ENCODE results near the gene RAB14. TPM values are rescaled to one million over a fixed set of nuclear protein-coding genes. Genes with fewer than 3 reads are reported as not detected.

RAB14 gene
- total RNA-seq, 1 donor = 30.0 TPM

GRCh38 chr9:121237916-121238315 is 36.2 kb upstream of the RAB14 start:
- Histone ChIP-seq H3K4me2 (ENCODE audit: insufficient read depth, low read length) (no peak overlapping the region), H3K79me2 (ENCODE audit: insufficient read depth, low read length) (no peaks in the 10 kb centered on the region), H3K27ac (ENCODE audit: low read depth, low read length) (no peak overlapping the region), H3K27me3 (ENCODE audit: insufficient read depth, low read length) (no peaks in the 10 kb centered on the region), H3K4me3 (ENCODE audit: insufficient read depth, low read length) (no peak overlapping the region), H4K20me1 (ENCODE audit: insufficient read depth, low read length) (no peaks in the 10 kb centered on the region), H2AFZ (ENCODE audit: low read length) (no peak overlapping the region), H3K4me1 (ENCODE audit: insufficient read depth, low read length) (peaks cover 21% of the 10 kb centered on the region), H3K9me3 (ENCODE audit: low read depth, low read length) (no peaks in the 10 kb centered on the region), H3K36me3 (ENCODE audit: insufficient read depth, low read length) (no peaks in the 10 kb centered on the region)
- TF ChIP-seq CTCF (IDR thresholded peaks at IDR 0.05; ENCODE audit: extremely low read depth, low read depth, low read length) = no peak
- DNase-seq (ENCODE audit: insufficient read length, low spot score, missing footprints) = no peak

GRCh38 chr9:121235512-121235911 is 33.8 kb upstream of the RAB14 start:
- no peaks in the 10 kb centered on the region for H3K79me2 ChIP-seq (ENCODE audit: insufficient read depth, low read length)
- H3K27me3 ChIP-seq (ENCODE audit: insufficient read depth, low read length) = no peaks in the 10 kb centered on the region
- no peaks in the 10 kb centered on the region for H4K20me1 ChIP-seq (ENCODE audit: insufficient read depth, low read length)
- TF ChIP-seq CTCF (IDR thresholded peaks at IDR 0.05; ENCODE audit: extremely low read depth, low read depth, low read length) = no peak
- no peaks in the 10 kb centered on the region for H3K9me3 ChIP-seq (ENCODE audit: low read depth, low read length)
- H3K36me3 ChIP-seq (ENCODE audit: insufficient read depth, low read length) = no peaks in the 10 kb centered on the region
- no peak overlapping the region for H3K4me2 ChIP-seq (ENCODE audit: insufficient read depth, low read length)
- no peak for DNase-seq (ENCODE audit: insufficient read length, low spot score, missing footprints)
- no peak overlapping the region for H3K4me3 ChIP-seq (ENCODE audit: insufficient read depth, low read length)
- peaks cover 8% of the 10 kb centered on the region for H3K4me1 ChIP-seq (ENCODE audit: insufficient read depth, low read length)
- H3K27ac ChIP-seq (ENCODE audit: low read depth, low read length) = no peak overlapping the region
- no peak overlapping the region for H2AFZ ChIP-seq (ENCODE audit: low read length)

GRCh38 chr9:121234832-121235161 is 33.1 kb upstream of the RAB14 start:
- no peaks in the 10 kb centered on the region for H3K27me3 ChIP-seq (ENCODE audit: insufficient read depth, low read length)
- H3K36me3 ChIP-seq (ENCODE audit: insufficient read depth, low read length) = no peaks in the 10 kb centered on the region
- H3K4me2 ChIP-seq (ENCODE audit: insufficient read depth, low read length) = no peak overlapping the region
- no peaks in the 10 kb centered on the region for H3K9me3 ChIP-seq (ENCODE audit: low read depth, low read length)
- no peak for DNase-seq (ENCODE audit: insufficient read length, low spot score, missing footprints)
- no peak overlapping the region for H2AFZ ChIP-seq (ENCODE audit: low read length)
- no peaks in the 10 kb centered on the region for H3K79me2 ChIP-seq (ENCODE audit: insufficient read depth, low read length)
- no peak overlapping the region for H3K27ac ChIP-seq (ENCODE audit: low read depth, low read length)
- peaks cover 8% of the 10 kb centered on the region for H3K4me1 ChIP-seq (ENCODE audit: insufficient read depth, low read length)
- no peaks in the 10 kb centered on the region for H4K20me1 ChIP-seq (ENCODE audit: insufficient read depth, low read length)
- no peak overlapping the region for H3K4me3 ChIP-seq (ENCODE audit: insufficient read depth, low read length)
- no peak for TF ChIP-seq CTCF (IDR thresholded peaks at IDR 0.05; ENCODE audit: extremely low read depth, low read depth, low read length)

GRCh38 chr9:121233906-121234831 is 32.5 kb upstream of the RAB14 start:
- Histone ChIP-seq H3K4me3 (ENCODE audit: insufficient read depth, low read length) (no peak overlapping the region), H3K27me3 (ENCODE audit: insufficient read depth, low read length) (no peaks in the 10 kb centered on the region), H4K20me1 (ENCODE audit: insufficient read depth, low read length) (no peaks in the 10 kb centered on the region), H2AFZ (ENCODE audit: low read length) (peak overlapping the region; percentile 92), H3K36me3 (ENCODE audit: insufficient read depth, low read length) (no peaks in the 10 kb centered on the region), H3K9me3 (ENCODE audit: low read depth, low read length) (no peaks in the 10 kb centered on the region), H3K27ac (ENCODE audit: low read depth, low read length) (peak overlapping the region; percentile 44), H3K4me2 (ENCODE audit: insufficient read depth, low read length) (no peak overlapping the region), H3K4me1 (ENCODE audit: insufficient read depth, low read length) (peaks cover 8% of the 10 kb centered on the region), H3K79me2 (ENCODE audit: insufficient read depth, low read length) (no peaks in the 10 kb centered on the region)
- DNase-seq (ENCODE audit: insufficient read length, low spot score, missing footprints) = no peak
- no peak for TF ChIP-seq CTCF (IDR thresholded peaks at IDR 0.05; ENCODE audit: extremely low read depth, low read depth, low read length)

Measured in osteoblast (primary cell).